ENCODE data around the gene SLC20A1.

Gene SLC20A1

DNA sequence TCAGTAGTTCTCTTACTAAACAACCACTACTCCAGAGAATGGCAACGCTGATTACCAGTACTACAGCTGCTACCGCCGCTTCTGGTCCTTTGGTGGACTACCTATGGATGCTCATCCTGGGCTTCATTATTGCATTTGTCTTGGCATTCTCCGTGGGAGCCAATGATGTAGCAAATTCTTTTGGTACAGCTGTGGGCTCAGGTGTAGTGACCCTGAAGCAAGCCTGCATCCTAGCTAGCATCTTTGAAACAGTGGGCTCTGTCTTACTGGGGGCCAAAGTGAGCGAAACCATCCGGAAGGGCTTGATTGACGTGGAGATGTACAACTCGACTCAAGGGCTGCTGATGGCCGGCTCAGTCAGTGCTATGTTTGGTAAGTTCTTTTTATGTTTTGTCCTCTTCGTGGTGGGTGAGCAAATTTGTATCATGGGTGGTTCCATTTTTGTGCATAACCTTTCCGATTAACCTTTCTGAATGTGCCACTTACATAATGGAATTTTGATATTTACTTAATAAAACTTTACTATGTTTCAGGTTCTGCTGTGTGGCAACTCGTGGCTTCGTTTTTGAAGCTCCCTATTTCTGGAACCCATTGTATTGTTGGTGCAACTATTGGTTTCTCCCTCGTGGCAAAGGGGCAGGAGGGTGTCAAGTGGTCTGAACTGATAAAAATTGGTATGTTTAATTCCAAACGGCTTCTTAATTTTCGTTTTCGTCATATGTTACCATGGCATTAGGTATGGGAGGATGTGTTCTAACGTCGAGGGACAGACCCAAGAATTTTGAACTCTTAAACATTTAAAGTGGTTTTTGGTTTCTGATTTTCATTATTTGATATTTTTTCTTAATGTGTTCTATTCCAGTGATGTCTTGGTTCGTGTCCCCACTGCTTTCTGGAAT, 1.3 kb downstream of the SLC20A1 start:
- Mint-ChIP-seq H3K4me1 (peaks cover 18% of the 10 kb centered on the region), H3K27me3 (ENCODE audit: low read depth) (peaks cover 8% of the 10 kb centered on the region)
- no peak for TF ChIP-seq CTCF (IDR thresholded peaks at IDR 0.05; ENCODE audit: unreplicated experiment in 3 of 3)

GRCh38 chr2:112648081-112648480, 2.3 kb downstream of the SLC20A1 start:
- Mint-ChIP-seq H3K27ac (no peak overlapping the region), H3K9me3 (no peaks in the 10 kb centered on the region), H3K27me3 (ENCODE audit: low read depth) (peaks cover 3% of the 10 kb centered on the region), H3K4me1 (peaks cover 18% of the 10 kb centered on the region), H3K4me3 (peak overlapping the region; percentile 82 to 97 (median 94)), H3K36me3 (ENCODE audit: low read depth) (peaks cover 46% of the 10 kb centered on the region)
- TF ChIP-seq CTCF (IDR thresholded peaks at IDR 0.05; ENCODE audit: unreplicated experiment in 3 of 3): no peak

More for the DNA sequence above, 1.3 kb downstream of the SLC20A1 start:
- Mint-ChIP-seq H3K27ac (peak overlapping the region; percentile 33 to 81 (median 67)), H3K9me3 (no peaks in the 10 kb centered on the region), H3K36me3 (ENCODE audit: low read depth) (peaks cover 39% of the 10 kb centered on the region), H3K4me3 (peak overlapping the region; percentile 82 to 97 (median 94))

GRCh38 chr2:112656679-112657078, 10.9 kb downstream of the SLC20A1 start:
- H3K4me3 Mint-ChIP-seq: no peak overlapping the region
- H3K27me3 Mint-ChIP-seq (ENCODE audit: low read depth): no peaks in the 10 kb centered on the region
- no peak for TF ChIP-seq CTCF (IDR thresholded peaks at IDR 0.05; ENCODE audit: unreplicated experiment in 3 of 3)
- peaks cover 79% of the 10 kb centered on the region for H3K36me3 Mint-ChIP-seq (ENCODE audit: low read depth)
- no peaks in the 10 kb centered on the region for H3K4me1 Mint-ChIP-seq
- no peaks in the 10 kb centered on the region for H3K9me3 Mint-ChIP-seq
- no peak overlapping the region for H3K27ac Mint-ChIP-seq

DNA sequence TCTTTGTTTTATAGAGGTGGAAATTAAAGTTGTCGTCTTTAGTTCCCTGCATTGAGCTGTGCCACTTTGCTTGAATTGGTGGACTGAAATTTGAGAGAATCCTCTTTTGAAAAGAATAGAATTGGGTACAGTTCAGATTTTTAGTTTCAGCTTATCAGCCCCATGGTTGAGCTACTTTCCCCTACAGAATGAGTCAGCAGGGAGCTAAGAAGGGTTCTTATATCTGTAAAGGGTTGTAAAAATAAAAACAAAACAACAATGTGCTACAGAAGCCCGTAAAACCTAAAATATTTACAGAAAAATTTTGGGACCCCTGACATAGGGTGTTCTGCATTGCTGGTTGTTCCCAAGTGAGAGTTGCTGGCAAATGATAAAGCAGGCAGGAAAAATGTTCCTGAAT, 12.6 kb downstream of the SLC20A1 start:
- Mint-ChIP-seq H3K36me3 (ENCODE audit: low read depth) (peaks cover 79% of the 10 kb centered on the region), H3K27ac (no peak overlapping the region), H3K27me3 (ENCODE audit: low read depth) (no peaks in the 10 kb centered on the region), H3K4me1 (no peaks in the 10 kb centered on the region), H3K9me3 (no peaks in the 10 kb centered on the region), H3K4me3 (no peak overlapping the region)
- no peak for TF ChIP-seq CTCF (IDR thresholded peaks at IDR 0.05; ENCODE audit: unreplicated experiment in 3 of 3)

DNA sequence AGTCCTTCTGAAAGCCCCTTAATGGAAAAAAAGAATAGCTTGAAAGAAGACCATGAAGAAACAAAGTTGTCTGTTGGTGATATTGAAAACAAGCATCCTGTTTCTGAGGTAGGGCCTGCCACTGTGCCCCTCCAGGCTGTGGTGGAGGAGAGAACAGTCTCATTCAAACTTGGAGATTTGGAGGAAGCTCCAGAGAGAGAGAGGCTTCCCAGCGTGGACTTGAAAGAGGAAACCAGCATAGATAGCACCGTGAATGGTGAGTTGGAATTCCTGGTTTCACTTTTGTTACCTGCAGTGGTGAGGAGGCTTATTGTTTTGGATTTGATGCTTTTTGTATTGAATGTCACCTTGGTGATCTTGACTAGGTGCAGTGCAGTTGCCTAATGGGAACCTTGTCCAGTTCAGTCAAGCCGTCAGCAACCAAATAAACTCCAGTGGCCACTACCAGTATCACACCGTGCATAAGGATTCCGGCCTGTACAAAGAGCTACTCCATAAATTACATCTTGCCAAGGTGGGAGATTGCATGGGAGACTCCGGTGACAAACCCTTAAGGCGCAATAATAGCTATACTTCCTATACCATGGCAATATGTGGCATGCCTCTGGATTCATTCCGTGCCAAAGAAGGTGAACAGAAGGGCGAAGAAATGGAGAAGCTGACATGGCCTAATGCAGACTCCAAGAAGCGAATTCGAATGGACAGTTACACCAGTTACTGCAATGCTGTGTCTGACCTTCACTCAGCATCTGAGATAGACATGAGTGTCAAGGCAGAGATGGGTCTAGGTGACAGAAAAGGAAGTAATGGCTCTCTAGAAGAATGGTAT, 13.3 kb downstream of the SLC20A1 start:
- no peaks in the 10 kb centered on the region for H3K4me1 Mint-ChIP-seq
- no peak overlapping the region for H3K27ac Mint-ChIP-seq
- TF ChIP-seq CTCF (IDR thresholded peaks at IDR 0.05; ENCODE audit: unreplicated experiment in 3 of 3): no peak
- no peaks in the 10 kb centered on the region for H3K9me3 Mint-ChIP-seq
- no peak overlapping the region for H3K4me3 Mint-ChIP-seq
- H3K36me3 Mint-ChIP-seq (ENCODE audit: low read depth): peaks cover 80% of the 10 kb centered on the region
- no peaks in the 10 kb centered on the region for H3K27me3 Mint-ChIP-seq (ENCODE audit: low read depth)
